Kidney epithelial cell (primary cell): ENCODE results near the gene PKD2. TPM values are rescaled to one million over a fixed set of nuclear protein-coding genes. Genes with fewer than 3 reads are reported as not detected.
"Not testable (repeated sequence)": the region's sequence is repeated elsewhere in the genome, so short reads cannot be mapped to it uniquely, and the experiment has no call there.

Experiments
- DNase-seq: peaks from one replicate; pipeline ENCODE4 v3.0.0-alpha.2; 2010; ENCODE audit warnings: low read depth
- H3K27me3 ChIP-seq: 2 replicates; pipeline ENCODE4 v1.6.0; 2011; ENCODE audit warnings: low read length; ENCODE audit not compliant: control insufficient read depth, insufficient read depth
- H3K36me3 ChIP-seq: 2 replicates; pipeline ENCODE4 v1.5.1; 2011; ENCODE audit warnings: low read length; ENCODE audit not compliant: control insufficient read depth, insufficient read depth
- H3K4me3 ChIP-seq: 2 replicates; pipeline ENCODE4 v1.5.1; 2011; ENCODE audit warnings: low read depth, mild to moderate bottlenecking, control low read depth, low read length
- CTCF ChIP-seq: IDR thresholded peaks from 2 replicates; pipeline ENCODE4 v1.5.1; 2011; ENCODE audit warnings: mild to moderate bottlenecking, moderate library complexity, low read length, control low read depth, inconsistent platforms; ENCODE audit not compliant: insufficient read depth, poor library complexity, severe bottlenecking
- total RNA-seq: library from RNA; depleted of rRNA; stranded (reverse); fragments of >200 nt; gene quantifications from 2 replicates; pipeline ENCODE4 v1.2.3, GENCODE V29; 2015

PKD2 gene
- total RNA-seq, 1 donor from 2014 or later, result 31.6 TPM

DNA sequence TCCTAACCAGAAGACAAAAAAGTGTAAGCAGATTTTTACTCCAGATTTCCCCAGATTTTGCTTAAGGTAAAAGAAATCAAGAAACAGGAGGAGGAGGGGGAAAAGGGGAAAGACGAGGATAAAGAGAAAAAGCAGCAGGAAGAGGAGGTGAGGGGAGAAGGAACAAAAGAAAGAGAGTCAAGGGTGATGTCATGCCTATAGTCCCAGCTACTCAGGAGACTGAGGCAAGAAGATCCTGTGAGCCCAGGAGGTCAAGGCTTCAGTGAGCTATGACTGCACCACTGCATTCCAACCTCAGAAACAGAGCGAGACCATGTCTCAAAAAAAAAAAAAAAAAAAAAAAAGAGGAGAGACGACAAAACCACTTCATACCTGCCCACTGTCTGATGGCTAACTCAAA, 12.0 kb upstream of the PKD2 start:
- no peak for DNase-seq
- no peaks in the 10 kb centered on the region for H3K36me3 ChIP-seq
- no peak overlapping the region for H3K4me3 ChIP-seq
- H3K27me3 ChIP-seq, result no peaks in the 10 kb centered on the region
- no peak for TF ChIP-seq CTCF

DNA sequence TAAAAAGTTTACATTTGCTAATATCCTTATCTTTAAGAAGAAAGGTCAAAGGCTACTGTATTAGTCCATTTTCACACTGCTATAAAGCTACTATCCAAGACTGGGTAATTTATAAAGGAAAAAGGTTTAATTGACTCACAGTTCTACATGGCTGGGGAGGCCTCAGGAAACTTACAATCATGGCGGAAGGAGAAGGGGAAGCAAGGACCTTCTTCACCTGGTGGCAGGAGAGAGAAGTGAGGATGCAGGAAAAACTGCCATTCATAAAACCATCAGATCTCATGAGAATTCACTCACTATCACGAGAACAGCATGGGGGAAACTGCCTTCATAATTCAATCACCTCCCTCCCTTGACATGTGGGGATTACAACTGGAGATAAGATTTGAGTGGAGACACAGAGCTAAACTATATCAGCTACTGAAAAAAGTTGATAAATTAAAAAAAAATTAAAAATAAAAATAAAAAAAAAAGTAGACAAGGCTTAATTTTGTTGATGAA, 8.2 kb upstream of the PKD2 start:
- DNase-seq, H3K27me3 ChIP-seq, H3K36me3 ChIP-seq, H3K4me3 ChIP-seq: not testable (repeated sequence)

DNA sequence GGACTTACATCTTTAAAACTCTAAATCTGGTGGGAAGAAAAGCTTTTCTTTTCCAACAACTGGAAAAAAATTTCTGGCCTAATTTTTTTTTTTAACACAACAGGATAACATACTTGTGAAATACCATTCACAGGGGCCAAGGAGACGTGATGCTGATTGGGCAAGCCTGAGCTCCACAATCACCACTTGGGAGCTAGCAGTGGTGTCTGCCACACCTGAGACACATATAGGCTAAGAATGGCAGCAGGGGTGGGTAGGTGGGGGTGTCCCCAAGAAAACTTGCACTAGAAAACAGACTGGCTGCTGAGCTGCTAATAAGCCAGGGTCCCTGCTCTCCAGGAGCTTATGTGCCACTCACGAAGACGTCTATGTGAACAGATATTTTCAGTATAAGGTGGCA, 5.6 kb upstream of the PKD2 start:
- Histone ChIP-seq H3K36me3 (no peaks in the 10 kb centered on the region), H3K27me3 (no peaks in the 10 kb centered on the region), H3K4me3 (no peak overlapping the region)
- TF ChIP-seq CTCF, result no peak
- DNase-seq, result no peak

DNA sequence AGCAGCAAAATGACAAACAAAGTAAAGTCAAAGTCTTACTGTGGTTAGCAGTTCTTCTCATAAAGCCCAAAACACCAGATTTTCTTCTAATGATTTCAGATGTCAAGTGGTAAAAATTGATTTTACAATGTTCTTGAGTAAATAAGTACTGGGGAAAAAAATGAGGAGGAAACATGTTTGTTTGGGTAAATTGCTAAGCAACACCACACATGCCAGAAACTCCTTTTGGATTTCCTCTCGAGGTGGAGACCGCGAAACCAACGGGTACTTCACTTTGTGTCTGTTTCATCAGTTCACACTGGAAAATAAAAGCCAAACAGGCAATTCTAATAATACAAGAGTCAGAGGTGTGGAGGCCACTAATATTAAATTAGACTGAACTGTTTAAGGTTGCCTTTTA, 4.6 kb upstream of the PKD2 start:
- DNase-seq, result no peak
- no peak overlapping the region for H3K4me3 ChIP-seq
- H3K36me3 ChIP-seq, result no peaks in the 10 kb centered on the region
- no peaks in the 10 kb centered on the region for H3K27me3 ChIP-seq
- no peak for TF ChIP-seq CTCF

- Histone ChIP-seq H3K36me3 (no peaks in the 10 kb centered on the region), H3K4me3 (no peak overlapping the region), H3K27me3 (no peaks in the 10 kb centered on the region)
- no peak for TF ChIP-seq CTCF
- no peak for DNase-seq
Observed at GRCh38 chr4:88003261-88003660, 4.2 kb upstream of the PKD2 start.

GRCh38 chr4:88005076-88005475, 2.4 kb upstream of the PKD2 start:
- H3K36me3 ChIP-seq, result no peaks in the 10 kb centered on the region
- no peaks in the 10 kb centered on the region for H3K27me3 ChIP-seq
- no peak for DNase-seq
- no peak for TF ChIP-seq CTCF
- H3K4me3 ChIP-seq, result no peak overlapping the region

DNA sequence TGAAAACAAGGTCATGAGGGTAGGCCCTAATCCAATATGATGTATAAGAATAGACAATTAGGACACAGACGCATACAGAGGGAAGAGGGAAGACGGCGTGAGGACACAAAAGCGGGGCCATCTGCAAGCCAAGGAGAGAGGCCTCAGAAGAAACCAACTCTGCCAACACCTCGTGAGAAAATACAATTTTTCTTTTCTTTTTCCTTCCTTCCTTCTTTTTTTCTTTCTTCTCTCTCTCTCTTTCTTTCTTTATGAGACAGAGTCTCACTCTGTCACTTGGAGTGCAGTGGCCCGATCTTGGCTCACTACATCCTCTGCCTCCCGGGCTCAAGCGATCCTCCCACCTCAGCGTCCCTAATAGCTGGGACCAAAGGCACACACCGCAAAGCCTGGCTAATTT, 1.5 kb upstream of the PKD2 start:
- no peak for DNase-seq
- Histone ChIP-seq H3K36me3 (no peaks in the 10 kb centered on the region), H3K27me3 (no peaks in the 10 kb centered on the region), H3K4me3 (no peak overlapping the region)
- no peak for TF ChIP-seq CTCF
